ENCODE data around the gene NTRK1. TPM values are rescaled to one million over a fixed set of nuclear protein-coding genes. Genes with fewer than 3 reads are reported as not detected.
A peak's percentile ranks its signal among the peaks of the same experiment; 100 is the strongest.

Gene NTRK1
- polyA plus RNA-seq, 1 experiment = not detected

DNA sequence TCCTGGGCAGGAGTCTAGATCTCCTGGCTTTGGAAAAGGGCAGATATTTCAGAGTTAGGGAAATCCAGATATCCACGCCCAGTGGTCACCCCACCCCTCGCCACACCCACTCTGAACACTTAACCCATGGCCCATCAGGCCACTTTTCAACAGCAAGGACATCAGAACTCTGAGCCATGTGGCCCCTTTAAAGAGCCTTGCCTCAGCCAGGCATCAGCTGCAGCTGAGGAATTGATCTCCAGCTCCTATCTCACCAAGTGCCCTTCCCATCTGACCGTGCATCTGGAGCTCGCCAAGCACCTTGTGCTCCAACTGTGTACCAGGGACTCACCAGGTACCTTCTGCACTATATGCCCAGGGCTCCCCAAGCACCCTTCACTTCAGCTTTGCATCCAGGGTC is 23.8 kb upstream of the NTRK1 start:
- Histone ChIP-seq H3K4me3 (ENCODE audit: low read depth, low read length) (no peak overlapping the region), H3K27ac (ENCODE audit: low read depth, low read length) (no peak overlapping the region), H3K27me3 (ENCODE audit: control insufficient read depth, insufficient read depth, low read length) (peaks cover 76% of the 10 kb centered on the region), H3K9me3 (ENCODE audit: control insufficient read depth, insufficient read depth, low read length) (no peaks in the 10 kb centered on the region)
- no peak for DNase-seq (ENCODE audit: low read depth, low spot score)
- ChIA-PET POLR2A (no interaction called here), CTCF (interaction anchor here (1.1 to 4.7 kb wide), 9 partner anchors 15 to 91 kb away, joined by 3 to 74 read pairs (median 7); partner anchors contain the start of genes INSRR and NTRK1)
- TF ChIP-seq, protein P1, sequence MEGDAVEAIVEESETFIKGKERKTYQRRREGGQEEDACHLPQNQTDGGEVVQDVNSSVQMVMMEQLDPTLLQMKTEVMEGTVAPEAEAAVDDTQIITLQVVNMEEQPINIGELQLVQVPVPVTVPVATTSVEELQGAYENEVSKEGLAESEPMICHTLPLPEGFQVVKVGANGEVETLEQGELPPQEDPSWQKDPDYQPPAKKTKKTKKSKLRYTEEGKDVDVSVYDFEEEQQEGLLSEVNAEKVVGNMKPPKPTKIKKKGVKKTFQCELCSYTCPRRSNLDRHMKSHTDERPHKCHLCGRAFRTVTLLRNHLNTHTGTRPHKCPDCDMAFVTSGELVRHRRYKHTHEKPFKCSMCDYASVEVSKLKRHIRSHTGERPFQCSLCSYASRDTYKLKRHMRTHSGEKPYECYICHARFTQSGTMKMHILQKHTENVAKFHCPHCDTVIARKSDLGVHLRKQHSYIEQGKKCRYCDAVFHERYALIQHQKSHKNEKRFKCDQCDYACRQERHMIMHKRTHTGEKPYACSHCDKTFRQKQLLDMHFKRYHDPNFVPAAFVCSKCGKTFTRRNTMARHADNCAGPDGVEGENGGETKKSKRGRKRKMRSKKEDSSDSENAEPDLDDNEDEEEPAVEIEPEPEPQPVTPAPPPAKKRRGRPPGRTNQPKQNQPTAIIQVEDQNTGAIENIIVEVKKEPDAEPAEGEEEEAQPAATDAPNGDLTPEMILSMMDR (IDR thresholded peaks at IDR 0.05; ENCODE audit: low read depth, low read length) = no peak

DNA sequence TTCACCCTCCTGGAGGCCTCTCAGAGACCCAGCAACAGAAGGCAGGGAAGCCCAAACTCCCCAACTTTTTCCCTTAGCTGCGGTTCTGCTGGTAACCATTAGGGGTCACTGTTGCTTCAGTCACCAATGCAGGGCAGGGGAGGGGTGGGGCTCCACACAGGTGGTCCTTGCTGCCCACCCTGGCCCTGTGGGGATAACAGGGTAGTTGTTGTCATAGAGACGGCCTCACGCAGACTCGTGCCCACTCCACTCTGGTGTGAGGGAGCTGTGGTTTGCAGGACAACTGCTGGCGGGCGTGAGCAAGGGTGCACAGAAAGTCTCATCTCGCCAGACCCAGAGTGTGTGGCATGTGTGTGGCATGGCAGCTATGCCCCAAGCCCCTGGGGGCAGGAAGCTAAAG is 21.7 kb upstream of the NTRK1 start:
- no peak overlapping the region for H3K4me3 ChIP-seq (ENCODE audit: low read depth, low read length)
- H3K9me3 ChIP-seq (ENCODE audit: control insufficient read depth, insufficient read depth, low read length) = no peaks in the 10 kb centered on the region
- ChIA-PET POLR2A (interaction anchor here (0.7 to 1.8 kb wide), 2 partner anchors 24 to 51 kb away, joined by 4 to 5 read pairs; no protein-coding TSS in a partner anchor), CTCF (interaction anchor here (0.6 to 4.7 kb wide), 29 partner anchors 8 to 149 kb away, joined by 3 to 74 read pairs (median 7); partner anchors contain the start of genes INSRR, LRRC71 and NTRK1)
- H3K27me3 ChIP-seq (ENCODE audit: control insufficient read depth, insufficient read depth, low read length) = peaks cover 76% of the 10 kb centered on the region
- TF ChIP-seq, protein P1 (IDR thresholded peaks at IDR 0.05; ENCODE audit: low read depth, low read length) = peak; percentile 92
- no peak overlapping the region for H3K27ac ChIP-seq (ENCODE audit: low read depth, low read length)
- DNase-seq (ENCODE audit: low read depth, low spot score) = no peak

DNA sequence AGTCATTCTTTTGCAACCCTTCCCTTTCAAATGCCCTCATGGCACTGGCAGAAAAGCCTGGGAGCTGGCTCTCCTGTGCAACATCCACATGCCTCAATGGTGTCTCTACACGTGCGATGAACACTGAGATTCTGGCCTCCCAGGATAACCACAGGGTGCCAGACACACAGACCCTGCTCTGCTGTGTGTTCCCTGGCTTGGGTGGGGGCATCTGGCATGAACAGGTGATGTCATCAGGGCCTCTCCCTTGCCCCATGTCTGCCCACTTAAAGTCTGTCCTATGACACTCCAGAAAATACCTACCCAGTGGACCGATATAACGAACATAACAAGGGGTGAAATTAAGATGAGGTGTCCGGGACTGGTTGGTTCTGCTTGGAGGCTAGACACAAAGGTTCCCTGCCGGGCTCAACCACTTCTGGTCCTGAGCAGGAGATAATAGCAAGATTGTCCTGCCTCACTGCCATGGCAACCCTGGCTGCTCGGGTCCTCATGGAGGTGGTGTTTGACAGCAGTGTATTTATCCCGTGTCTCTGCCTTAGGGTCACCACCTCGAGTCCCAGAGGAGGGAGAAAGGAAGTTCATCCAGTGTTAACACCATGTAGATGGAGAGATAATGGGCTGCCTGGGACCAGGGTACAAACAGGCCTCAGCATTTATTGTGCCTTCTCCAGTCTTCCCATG is 21.1 kb upstream of the NTRK1 start:
- no peaks in the 10 kb centered on the region for H3K9me3 ChIP-seq (ENCODE audit: control insufficient read depth, insufficient read depth, low read length)
- TF ChIP-seq, protein P1 (IDR thresholded peaks at IDR 0.05; ENCODE audit: low read depth, low read length) = no peak
- H3K4me3 ChIP-seq (ENCODE audit: low read depth, low read length) = no peak overlapping the region
- no peak overlapping the region for H3K27ac ChIP-seq (ENCODE audit: low read depth, low read length)
- DNase-seq (ENCODE audit: low read depth, low spot score) = no peak
- CTCF ChIA-PET = interaction anchor here (0.6 to 4.7 kb wide), 21 partner anchors 9 to 150 kb away, joined by 3 to 74 read pairs (median 7); partner anchors contain the start of genes INSRR, LRRC71 and NTRK1
- POLR2A ChIA-PET = interaction anchor here (1.8 kb wide), 1 partner anchor 50 kb away, joined by 5 read pairs; no protein-coding TSS in a partner anchor
- peaks cover 78% of the 10 kb centered on the region for H3K27me3 ChIP-seq (ENCODE audit: control insufficient read depth, insufficient read depth, low read length)

DNA sequence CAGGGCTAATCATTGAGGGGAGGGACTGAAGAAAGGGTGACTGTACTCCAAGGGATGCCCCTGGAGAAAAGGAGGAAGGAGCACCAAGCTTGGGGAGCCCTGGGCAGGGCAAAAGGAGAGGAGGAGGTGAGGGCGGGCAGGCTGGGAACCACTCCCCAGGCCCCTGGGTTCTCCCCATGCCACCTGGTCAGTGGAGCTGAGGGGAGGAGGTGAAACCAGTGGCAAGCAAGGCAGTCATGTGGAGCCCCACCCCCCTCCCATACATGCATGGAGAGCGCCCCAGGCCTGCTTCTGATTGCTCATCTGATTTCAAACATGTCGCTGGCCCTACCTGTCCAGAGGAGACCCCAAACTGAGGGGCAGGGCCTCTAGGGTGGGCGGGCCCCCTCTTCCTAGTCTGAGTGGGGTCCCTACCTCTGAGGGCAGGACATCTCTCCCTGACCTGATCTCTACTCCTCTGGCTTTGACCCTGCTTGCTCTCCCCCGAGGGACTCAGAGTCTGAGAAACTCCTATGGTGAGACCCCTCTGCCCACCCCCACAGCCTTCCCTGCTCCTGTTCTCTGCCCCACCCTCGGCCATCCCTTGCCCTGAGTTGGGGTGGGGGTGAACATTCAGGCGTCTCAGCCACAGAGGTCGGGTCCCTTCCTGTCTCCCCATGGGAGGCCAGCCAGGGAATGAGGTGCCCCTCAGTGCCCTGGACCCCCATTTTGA is 20.3 kb upstream of the NTRK1 start:
- no peak overlapping the region for H3K4me3 ChIP-seq (ENCODE audit: low read depth, low read length)
- no peaks in the 10 kb centered on the region; the same call in 1 of the 2 replicates for H3K9me3 ChIP-seq (ENCODE audit: control insufficient read depth, insufficient read depth, low read length)
- no peak overlapping the region for H3K27ac ChIP-seq (ENCODE audit: low read depth, low read length)
- DNase-seq (ENCODE audit: low read depth, low spot score) = no peak
- ChIA-PET CTCF (interaction anchor here (1.2 to 1.5 kb wide), 2 partner anchors 10 to 21 kb away, joined by 4 to 11 read pairs; partner anchors contain the start of gene NTRK1), POLR2A (no interaction called here)
- peaks cover 79% of the 10 kb centered on the region for H3K27me3 ChIP-seq (ENCODE audit: control insufficient read depth, insufficient read depth, low read length)
- TF ChIP-seq, protein P1 (IDR thresholded peaks at IDR 0.05; ENCODE audit: low read depth, low read length) = no peak
